NCI-H1092 treated with DMSO at 0.1 percent for 48 hours (cell line): Measurements from ENCODE around the gene MTMR6.

Experiments
- DNase-seq: peaks from one replicate; lab custom pipeline; 2025; lab: John Stamatoyannopoulos, UW

MTMR6 gene

GRCh38 chr13:25280396-25280795 is 6.9 kb downstream of the MTMR6 start:
- DNase-seq: no peak

GRCh38 chr13:25276748-25277147 is 10.5 kb downstream of the MTMR6 start:
- no peak for DNase-seq

- no peak for DNase-seq
These were observed 18.7 kb downstream of the MTMR6 start for GRCh38 chr13:25268561-25268960.

- no peak for DNase-seq
These were observed 19.6 kb downstream of the MTMR6 start for GRCh38 chr13:25267715-25268114.

- no peak for DNase-seq
These were observed 20.6 kb downstream of the MTMR6 start for GRCh38 chr13:25266706-25267105.

- DNase-seq: no peak
These were observed 25.0 kb downstream of the MTMR6 start for GRCh38 chr13:25262261-25262660.

GRCh38 chr13:25253702-25254101 is 33.6 kb downstream of the MTMR6 start:
- no peak for DNase-seq

- no peak for DNase-seq
These were observed 34.5 kb downstream of the MTMR6 start for GRCh38 chr13:25252752-25253151.

GRCh38 chr13:25252225-25252624 is 35.1 kb downstream of the MTMR6 start:
- DNase-seq: no peak

- peak; percentile 7 for DNase-seq
These were observed 38.2 kb downstream of the MTMR6 start for GRCh38 chr13:25249001-25249543.

- no peak for DNase-seq
These were observed 39.2 kb downstream of the MTMR6 start for GRCh38 chr13:25248071-25248470.

- DNase-seq: no peak
These were observed 39.9 kb downstream of the MTMR6 start for GRCh38 chr13:25247360-25247759.

- no peak for DNase-seq
These were observed 43.2 kb downstream of the MTMR6 start for GRCh38 chr13:25244123-25244522.

GRCh38 chr13:25242956-25243355 is 44.3 kb downstream of the MTMR6 start:
- no peak for DNase-seq

GRCh38 chr13:25241007-25241406 is 46.3 kb downstream of the MTMR6 start:
- DNase-seq: no peak

GRCh38 chr13:25237083-25237482 is 50.2 kb downstream of the MTMR6 start:
- no peak for DNase-seq

- no peak for DNase-seq
These were observed 53.4 kb downstream of the MTMR6 start for GRCh38 chr13:25233861-25234260.

GRCh38 chr13:25232937-25233515 is 54.3 kb downstream of the MTMR6 start:
- peak; percentile 37 for DNase-seq

GRCh38 chr13:25231517-25231916 is 55.8 kb downstream of the MTMR6 start:
- DNase-seq: no peak

GRCh38 chr13:25227690-25228089 is 59.6 kb downstream of the MTMR6 start:
- DNase-seq: no peak

- DNase-seq: no peak
These were observed 61.3 kb downstream of the MTMR6 start for GRCh38 chr13:25225970-25226369.

- no peak for DNase-seq
These were observed 63.1 kb downstream of the MTMR6 start for GRCh38 chr13:25224151-25224550.

- DNase-seq: no peak
These were observed 64.5 kb downstream of the MTMR6 start for GRCh38 chr13:25222740-25223139.

- no peak for DNase-seq
These were observed 69.3 kb downstream of the MTMR6 start for GRCh38 chr13:25218019-25218418.
